ENCODE results near the gene SLC10A7. TPM values are rescaled to one million over a fixed set of nuclear protein-coding genes. Genes with fewer than 3 reads are reported as not detected.

Gene SLC10A7
- total and polyA plus RNA-seq, 10 of the 15 experiments (the other 5 are each of a cell fraction or from before 2014, with no cell fraction given), result 4.6 to 23.7 (median 15.6) TPM

- no peak overlapping the region for H3K4me3 ChIP-seq
- DNase-seq (ENCODE audit: low read depth, low spot score), result no peak
- no TSS peak for BruUV-seq (replicated peaks)
- intact Hi-C loops (cut with micrococcal nuclease; ENCODE audit: unreplicated experiment) (no loop called here), in situ Hi-C loops (cut with MboI) (no loop called here)
- ChIA-PET POLR2A (no interaction called here), SMC1A (ENCODE audit: uncharacterized antibody, unreplicated experiment) (interaction anchor here (1.0 to 1.3 kb wide), 5 partner anchors 11 to 112 kb away, joined by 3 to 5 read pairs (median 3); no protein-coding TSS in a partner anchor), RAD21 (ENCODE audit: unreplicated experiment) (no interaction called here), CTCF (interaction anchor here (1.5 to 2.2 kb wide), 2 partner anchors 22 to 24 kb away, joined by 3 to 7 read pairs; no protein-coding TSS in a partner anchor)
- H3K36me3 ChIP-seq (ENCODE audit: control insufficient read depth in 2 of 2, insufficient read depth in 2 of 2, low read length in 1 of 2), result no peaks in the 10 kb centered on the region
- H3K4me2 ChIP-seq (ENCODE audit: control insufficient read depth, insufficient read depth), result no peak overlapping the region
- H2AFZ ChIP-seq (ENCODE audit: control insufficient read depth, low read depth, low read length), result no peak overlapping the region
- no peaks in the 10 kb centered on the region for H3K4me1 ChIP-seq (ENCODE audit: control insufficient read depth, insufficient read depth, low read length)
- H4K20me1 ChIP-seq (ENCODE audit: control insufficient read depth, insufficient read depth), result no peaks in the 10 kb centered on the region
- TF ChIP-seq SIN3A (IDR thresholded peaks at IDR 0.05; ENCODE audit: low read depth, low read length) (no peak), IKZF2 (IDR thresholded peaks at IDR 0.05) (no peak), NFYB (IDR thresholded peaks at IDR 0.05; ENCODE audit: insufficient read depth, low read depth, low read length) (no peak), E2F8 (IDR thresholded peaks at IDR 0.05; ENCODE audit: low read depth, partially characterized antibody) (no peak), ZNF622 (IDR thresholded peaks at IDR 0.05) (no peak), USF1 (IDR thresholded peaks at IDR 0.05; ENCODE audit: borderline replicate concordance, extremely low read length, insufficient read depth, low read depth, low read length) (no peak)
- H3K9me3 ChIP-seq (replicated peaks; ENCODE audit: control insufficient read depth, insufficient read depth, low read length), result no peaks in the 10 kb centered on the region; the same call in 2 of the 3 replicates
- H3K27me3 ChIP-seq (replicated peaks in 1 of 2; ENCODE audit: control insufficient read depth in 2 of 2, insufficient read depth in 2 of 2, low read length in 1 of 2), result no peaks in the 10 kb centered on the region
- H3K27ac ChIP-seq (ENCODE audit: control insufficient read depth, insufficient read depth), result no peak overlapping the region
- H3K9ac ChIP-seq (ENCODE audit: control insufficient read depth, insufficient read depth, low read length), result no peak overlapping the region
- WGBS (ENCODE audit: insufficient coverage, insufficient replicate concordance, low lambda C conversion rate, missing lambda C conversion rate), result 98% methylated on average over 2 of the region's 2 CpGs
- no peak for ATAC-seq
- FAIRE-seq, result no peak
- H3K79me2 ChIP-seq (ENCODE audit: control insufficient read depth, insufficient read depth, low read length), result no peaks in the 10 kb centered on the region
These were observed 153.5 kb downstream of the SLC10A7 start for GRCh38 chr4:146368209-146368608.
